Esophagus muscularis mucosa (tissue), 4 donors: ENCODE results near the gene GALNT6.

Source experiments
- CTCF ChIP-seq, 3 experiments: fragments of 200-600 bp in 2 of 3; fragments of 450-650 bp in 1 of 3; sonication (generic) in 2 of 3; IDR thresholded peaks; one replicate each; pipeline ENCODE4 v1.5.1; 2017 to 2019; ENCODE audit warnings: antibody characterized with exemption in 3 of 3, mild to moderate bottlenecking in 2 of 3, moderate library complexity in 1 of 3
- EP300 ChIP-seq: sonication (generic); formaldehyde crosslinking; IDR thresholded peaks from one replicate; pipeline ENCODE4 v1.6.1; 2017; ENCODE audit warnings: antibody characterized with exemption
- POLR2A ChIP-seq: fragments of 450-650 bp; IDR thresholded peaks from one replicate; pipeline ENCODE4 v1.6.1; 2017; ENCODE audit warnings: antibody characterized with exemption, moderate library complexity, mild to moderate bottlenecking, low read depth
- POLR2AphosphoS5 ChIP-seq, 2 donors: sonication (generic); formaldehyde crosslinking; IDR thresholded peaks; one replicate each; pipeline ENCODE4 v1.6.1; 2017; ENCODE audit warnings: antibody characterized with exemption in 2 of 2

GRCh38 chr12:51329742-51330141 lies 61.5 kb downstream of the GALNT6 start:
- TF ChIP-seq CTCF (IDR thresholded peaks at IDR 0.05), result no peak
- TF ChIP-seq EP300, result no peak
- TF ChIP-seq POLR2A, result no peak
- TF ChIP-seq POLR2AphosphoS5 (IDR thresholded peaks at IDR 0.05), result no peak
